GM12878 (cell line): Measurements from ENCODE around the gene BHLHE23. TPM values are rescaled to one million over a fixed set of nuclear protein-coding genes. Genes with fewer than 3 reads are reported as not detected.

Source experiments
- ATAC-seq: fragments of 200-7000 bp; cut with Tn5 transposase; 3 replicates; pipeline ENCODE4 v1.9.1; 2020; ENCODE audit warnings: mild to moderate bottlenecking, moderate library complexity
- BruUV-seq: library from RNA; stranded (reverse); fragments of 400-500 nt; replicated peaks from 2 replicates; lab custom pipeline; 2021; lab: Mats Ljungman, UMichigan
- CTCF ChIA-PET: fragments of 300-600 bp; sonication (Branson Sonifier 250); formaldehyde crosslinking; extraction: SDS; loops from one replicate; lab custom pipeline; 2021; ENCODE audit warnings: inconsistent platforms; lab: Yijun Ruan, JAX
- POLR2A ChIA-PET: fragments of 350-600 bp; formaldehyde crosslinking; extraction: SDS; loops from one replicate; lab custom pipeline; 2021; ENCODE audit warnings: inconsistent platforms; lab: Charles Lee
- RAD21 ChIA-PET: fragments of 300-600 bp; sonication (Branson Sonifier 250); formaldehyde crosslinking; loops from one replicate; lab custom pipeline; 2023; ENCODE audit warnings: antibody characterized with exemption; ENCODE audit not compliant: unreplicated experiment; lab: Charles Lee
- SMC1A ChIA-PET: fragments of 300-600 bp; sonication (Branson Sonifier 250); formaldehyde crosslinking; loops from one replicate; lab custom pipeline; 2023; ENCODE audit not compliant: unreplicated experiment, uncharacterized antibody; lab: Charles Lee
- DNase-seq: peaks from one replicate; pipeline ENCODE4 v3.0.0-alpha.2; 2011; ENCODE audit warnings: low read depth, low spot score
- FAIRE-seq: peaks from 3 replicates; lab custom pipeline; 2011; peaks lifted over from hg19 to GRCh38; lab: Jason Lieb, UNC
- H2AFZ ChIP-seq: 2 replicates; pipeline ENCODE4 v1.6.0; 2011; ENCODE audit warnings: low read depth, low read length, control low read depth; ENCODE audit not compliant: control insufficient read depth
- H3K27ac ChIP-seq: 2 replicates; pipeline ENCODE4 v1.5.1; 2011; ENCODE audit warnings: control low read depth; ENCODE audit not compliant: control insufficient read depth, insufficient read depth
- H3K27me3 ChIP-seq, 2 experiments: replicated peaks in 1 of 2; 2 replicates each; pipeline versions ENCODE4 v1.6.0 to v1.6.1; 2011; ENCODE audit warnings: low read length in 1 of 2; ENCODE audit not compliant: control insufficient read depth in 2 of 2, insufficient read depth in 2 of 2
- H3K36me3 ChIP-seq, 2 experiments: 2 replicates each; pipeline ENCODE4 v1.5.1; 2011; ENCODE audit warnings: low read length in 1 of 2; ENCODE audit not compliant: control insufficient read depth in 2 of 2, insufficient read depth in 2 of 2
- H3K4me1 ChIP-seq: 2 replicates; pipeline ENCODE4 v1.6.1; 2011; ENCODE audit warnings: mild to moderate bottlenecking, low read length, moderate library complexity, mixed read lengths; ENCODE audit not compliant: control insufficient read depth, insufficient read depth
- H3K4me2 ChIP-seq: 2 replicates; pipeline ENCODE4 v1.6.0; 2011; ENCODE audit warnings: control low read depth; ENCODE audit not compliant: control insufficient read depth, insufficient read depth
- H3K4me3 ChIP-seq: fragments of 200-600 bp; sonication (generic); 2 replicates; pipeline ENCODE4 v1.5.1; 2016
- H3K79me2 ChIP-seq: 2 replicates; pipeline ENCODE4 v1.6.0; 2011; ENCODE audit warnings: low read length; ENCODE audit not compliant: control insufficient read depth, insufficient read depth
- H3K9ac ChIP-seq: 2 replicates; pipeline ENCODE4 v1.8.0; 2011; ENCODE audit warnings: low read length, control low read depth, mixed read lengths; ENCODE audit not compliant: control insufficient read depth, insufficient read depth
- H3K9me3 ChIP-seq: replicated peaks from 3 replicates; pipeline ENCODE4 v1.5.1; 2011; ENCODE audit warnings: mild to moderate bottlenecking, low read length; ENCODE audit not compliant: control insufficient read depth, insufficient read depth
- H4K20me1 ChIP-seq: 2 replicates; pipeline ENCODE4 v1.6.0; 2011; ENCODE audit not compliant: control insufficient read depth, insufficient read depth
- CREM ChIP-seq: IDR thresholded peaks from 2 replicates; pipeline ENCODE4 v1.6.1; 2014; ENCODE audit warnings: antibody characterized with exemption, low read depth
- FOXK2 ChIP-seq: fragments of 450-650 bp; IDR thresholded peaks from 2 replicates; pipeline ENCODE4 v1.6.1; 2017; ENCODE audit warnings: mild to moderate bottlenecking, moderate library complexity
- FOXM1 ChIP-seq: IDR thresholded peaks from 2 replicates; pipeline ENCODE4 v1.6.1; 2012; ENCODE audit warnings: low read depth, mild to moderate bottlenecking, inconsistent platforms, low read length, moderate library complexity
- HDGF ChIP-seq: fragments of 450-650 bp; IDR thresholded peaks from 2 replicates; pipeline ENCODE4 v1.6.1; 2016; ENCODE audit warnings: antibody characterized with exemption
- IRF4 ChIP-seq: IDR thresholded peaks from 2 replicates; pipeline ENCODE4 v1.6.1; 2011; ENCODE audit warnings: low read depth, low read length
- JUNB ChIP-seq: IDR thresholded peaks from 2 replicates; pipeline ENCODE4 v1.6.1; 2016; ENCODE audit warnings: antibody characterized with exemption, mild to moderate bottlenecking
- MEF2B ChIP-seq: fragments of 450-650 bp; IDR thresholded peaks from 2 replicates; pipeline ENCODE4 v1.6.1; 2018; ENCODE audit warnings: mild to moderate bottlenecking, moderate library complexity; ENCODE audit not compliant: partially characterized antibody, poor library complexity, severe bottlenecking
- MTA2 ChIP-seq: fragments of 450-650 bp; IDR thresholded peaks from 2 replicates; pipeline ENCODE4 v1.6.1; 2016; ENCODE audit warnings: low read depth, mild to moderate bottlenecking, moderate library complexity
- MTA3 ChIP-seq: IDR thresholded peaks from 2 replicates; pipeline ENCODE4 v1.6.1; 2012; ENCODE audit warnings: low read length, inconsistent platforms, borderline replicate concordance
- NR2F1 ChIP-seq: fragments of 450-650 bp; conservative IDR thresholded peaks from 2 replicates; pipeline ENCODE4 v1.6.1; 2017; ENCODE audit warnings: mild to moderate bottlenecking
- RB1 ChIP-seq: fragments of 450-650 bp; formaldehyde crosslinking; IDR thresholded peaks from 2 replicates; pipeline ENCODE4 v1.6.1; 2017; ENCODE audit warnings: mild to moderate bottlenecking, borderline replicate concordance
- RELA ChIP-seq: fragments of 450-650 bp; IDR thresholded peaks from 2 replicates; pipeline ENCODE4 v1.8.0; 2014; ENCODE audit warnings: borderline replicate concordance; ENCODE audit not compliant: partially characterized antibody
- RFX5 ChIP-seq: IDR thresholded peaks from 2 replicates; pipeline ENCODE4 v1.6.1; 2011; ENCODE audit warnings: low read depth, low read length, improper control_type of control experiment
- SRF ChIP-seq, 2 experiments: IDR thresholded peaks; 2 replicates each; pipeline ENCODE4 v1.6.1; 2011; ENCODE audit warnings: low read depth in 2 of 2, low read length in 2 of 2, mild to moderate bottlenecking in 1 of 2, moderate library complexity in 1 of 2
- WGBS: methylation state at CpG from one replicate; pipeline ENCODE4 v1.1.6; 2016; ENCODE audit warnings: low lambda C conversion rate; ENCODE audit not compliant: insufficient replicate concordance, insufficient coverage; ENCODE audit errors: missing lambda C conversion rate; 5-methylcytosine and 5-hydroxymethylcytosine counted together
- in situ Hi-C: fragments of 300-500 bp; cut with MboI; formaldehyde crosslinking; loops from 9 replicates; pipeline ENCODE4 v1.14.3; 2018; ENCODE audit warnings: mixed read lengths
- intact Hi-C: fragments of 100-400 bp; cut with micrococcal nuclease; formaldehyde crosslinking; loops from one replicate; pipeline ENCODE4 v1.14.2; 2022; ENCODE audit not compliant: unreplicated experiment
- polyA plus RNA-seq, 11 experiments: library from polyadenylated mRNA; depleted of rRNA in 4 of 11; unstranded in 6 of 11; stranded (reverse) in 5 of 11; fragments of >200 nt; fragmentation: Nextera tagmentation in 4 of 11; fragmentation: Illumina TruSeq in 1 of 11; extraction: Ambion mirVana in 4 of 11; extraction: Trizol in 1 of 11; gene quantifications; 1 replicate in 1 of 11; 2 replicates in 10 of 11; pipeline versions ENCODE4 v1.2.1 to v1.2.3, GENCODE V29; 2011 to 2016; ENCODE audit warnings: inconsistent platforms in 2 of 11, missing spikeins in 2 of 11, low read depth in 1 of 11
- total RNA-seq, 4 experiments: library from RNA; depleted of rRNA in 3 of 4; stranded (reverse); fragments of >200 nt in 3 of 4; fragmentation: Illumina TruSeq in 1 of 4; extraction: Trizol in 1 of 4; gene quantifications; 2 replicates each; pipeline versions ENCODE4 v1.2.1 to v1.2.3, GENCODE V29; 2013 to 2021
- TF ChIP-seq, protein P1 (sequence below): fragments of 450-650 bp; formaldehyde crosslinking; IDR thresholded peaks from 2 replicates; pipeline ENCODE4 v1.5.0; 2022; ENCODE audit warnings: mild to moderate bottlenecking, missing genetic modification characterization
- TF ChIP-seq, protein P2 (sequence below): fragments of 150-350 bp; IDR thresholded peaks from 2 replicates; pipeline ENCODE4 v1.6.1; 2016; ENCODE audit warnings: low read depth, low read length

Gene BHLHE23
- total and polyA plus RNA-seq, 10 of the 15 experiments (the other 5 are each of a cell fraction or from before 2014, with no cell fraction given): 0.28 to 0.33 TPM; not detected in 8

DNA sequence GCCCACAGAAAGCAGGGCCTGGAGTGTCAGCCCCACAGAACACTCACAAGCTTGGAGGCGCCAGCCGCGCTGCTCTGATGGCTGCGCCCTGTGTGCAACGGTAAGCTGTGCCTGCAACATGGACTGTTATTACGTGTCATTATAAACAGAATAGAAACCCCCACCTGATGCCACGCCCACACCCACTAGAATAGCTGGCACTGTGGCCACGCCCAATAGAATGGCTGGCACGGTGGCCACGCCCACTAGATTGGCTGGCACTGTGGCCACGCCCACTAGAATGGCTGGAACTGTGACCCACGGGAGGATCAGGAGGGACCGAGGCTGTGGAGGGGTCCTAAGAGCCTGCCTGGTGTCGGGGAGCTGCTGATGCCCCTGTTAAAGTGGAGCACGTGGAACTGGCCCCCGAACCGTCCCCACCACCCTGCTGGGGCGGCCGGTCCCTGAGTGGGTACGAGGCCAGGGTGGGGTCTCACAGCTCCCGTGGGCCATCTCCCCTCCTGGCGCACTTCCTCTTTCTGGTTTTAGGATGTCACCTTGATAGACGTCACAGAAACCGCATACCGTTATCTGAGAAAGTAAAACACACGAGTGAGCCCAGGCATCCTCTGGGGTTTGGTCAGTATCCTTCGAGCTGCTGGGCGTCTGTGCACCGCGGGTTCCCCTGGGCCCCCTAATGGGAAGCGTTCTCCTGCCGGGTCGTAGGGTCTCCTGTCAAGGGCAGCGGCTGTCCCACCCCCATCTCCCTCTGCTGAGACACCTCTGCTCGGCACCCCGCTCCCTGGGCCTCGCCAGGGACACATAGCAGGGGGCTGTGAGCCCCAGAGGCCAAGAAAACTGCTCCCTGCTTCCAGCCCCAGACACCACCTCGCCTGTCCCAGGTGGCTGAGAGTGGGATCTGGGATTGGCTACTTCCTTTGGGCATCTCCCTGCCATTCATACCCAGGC is 28.9 kb downstream of the BHLHE23 start:
- DNase-seq (peak; percentile 71), FAIRE-seq (peak; percentile 31), ATAC-seq (peak; percentile 81)
- in situ Hi-C loops (loop anchor here (5.0 kb wide), 1 partner anchor 34 kb away; no protein-coding TSS in a partner anchor), intact Hi-C loops (loop anchor here (1.0 kb wide), 1 partner anchor 31 kb away; no protein-coding TSS in a partner anchor)
- Histone ChIP-seq H3K79me2 (no peaks in the 10 kb centered on the region), H2AFZ (peak overlapping the region; percentile 37), H3K9ac (peak overlapping the region; percentile 41; the same call in 1 of the 2 replicates), H4K20me1 (peaks cover 6% of the 10 kb centered on the region; the same call in 1 of the 2 replicates), H3K4me3 (peak overlapping the region; percentile 49; the same call in 1 of the 2 replicates), H3K27ac (peak overlapping the region; percentile 41), H3K27me3 (peaks cover 0 to 16% of the 10 kb centered on the region in 2 experiments; a peak in 2 of 4 replicates), H3K36me3 (no peaks in the 10 kb centered on the region), H3K4me1 (peaks cover 30% of the 10 kb centered on the region), H3K4me2 (peak overlapping the region; percentile 95), H3K9me3 (no peaks in the 10 kb centered on the region)
- TSS peak; percentile 94 for BruUV-seq
- WGBS: 2% methylated on average over 38 of the region's 38 CpGs
- SMC1A ChIA-PET: interaction anchor here (0.6 to 1.7 kb wide), 3 partner anchors 24 to 155 kb away, joined by 3 to 12 read pairs (median 3); partner anchors contain the start of gene SLC17A9
- CTCF ChIA-PET: interaction anchor here (1.9 to 2.2 kb wide), 2 partner anchors 24 to 34 kb away, joined by 9 to 28 read pairs; no protein-coding TSS in a partner anchor
- RAD21 ChIA-PET: interaction anchor here (0.8 to 2.8 kb wide), 5 partner anchors 8 to 64 kb away, joined by 3 to 19 read pairs (median 4); no protein-coding TSS in a partner anchor
- POLR2A ChIA-PET: interaction anchor here (0.9 to 5.3 kb wide), 12 partner anchors 10 to 59 kb away, joined by 3 to 37 read pairs (median 4); partner anchors contain the start of gene SLC17A9
- TF ChIP-seq, protein P1, sequence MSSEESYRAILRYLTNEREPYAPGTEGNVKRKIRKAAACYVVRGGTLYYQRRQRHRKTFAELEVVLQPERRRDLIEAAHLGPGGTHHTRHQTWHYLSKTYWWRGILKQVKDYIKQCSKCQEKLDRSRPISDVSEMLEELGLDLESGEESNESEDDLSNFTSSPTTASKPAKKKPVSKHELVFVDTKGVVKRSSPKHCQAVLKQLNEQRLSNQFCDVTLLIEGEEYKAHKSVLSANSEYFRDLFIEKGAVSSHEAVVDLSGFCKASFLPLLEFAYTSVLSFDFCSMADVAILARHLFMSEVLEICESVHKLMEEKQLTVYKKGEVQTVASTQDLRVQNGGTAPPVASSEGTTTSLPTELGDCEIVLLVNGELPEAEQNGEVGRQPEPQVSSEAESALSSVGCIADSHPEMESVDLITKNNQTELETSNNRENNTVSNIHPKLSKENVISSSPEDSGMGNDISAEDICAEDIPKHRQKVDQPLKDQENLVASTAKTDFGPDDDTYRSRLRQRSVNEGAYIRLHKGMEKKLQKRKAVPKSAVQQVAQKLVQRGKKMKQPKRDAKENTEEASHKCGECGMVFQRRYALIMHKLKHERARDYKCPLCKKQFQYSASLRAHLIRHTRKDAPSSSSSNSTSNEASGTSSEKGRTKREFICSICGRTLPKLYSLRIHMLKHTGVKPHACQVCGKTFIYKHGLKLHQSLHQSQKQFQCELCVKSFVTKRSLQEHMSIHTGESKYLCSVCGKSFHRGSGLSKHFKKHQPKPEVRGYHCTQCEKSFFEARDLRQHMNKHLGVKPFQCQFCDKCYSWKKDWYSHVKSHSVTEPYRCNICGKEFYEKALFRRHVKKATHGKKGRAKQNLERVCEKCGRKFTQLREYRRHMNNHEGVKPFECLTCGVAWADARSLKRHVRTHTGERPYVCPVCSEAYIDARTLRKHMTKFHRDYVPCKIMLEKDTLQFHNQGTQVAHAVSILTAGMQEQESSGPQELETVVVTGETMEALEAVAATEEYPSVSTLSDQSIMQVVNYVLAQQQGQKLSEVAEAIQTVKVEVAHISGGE (CRISPR knock-in tag): no peak
- TF ChIP-seq, protein P2, sequence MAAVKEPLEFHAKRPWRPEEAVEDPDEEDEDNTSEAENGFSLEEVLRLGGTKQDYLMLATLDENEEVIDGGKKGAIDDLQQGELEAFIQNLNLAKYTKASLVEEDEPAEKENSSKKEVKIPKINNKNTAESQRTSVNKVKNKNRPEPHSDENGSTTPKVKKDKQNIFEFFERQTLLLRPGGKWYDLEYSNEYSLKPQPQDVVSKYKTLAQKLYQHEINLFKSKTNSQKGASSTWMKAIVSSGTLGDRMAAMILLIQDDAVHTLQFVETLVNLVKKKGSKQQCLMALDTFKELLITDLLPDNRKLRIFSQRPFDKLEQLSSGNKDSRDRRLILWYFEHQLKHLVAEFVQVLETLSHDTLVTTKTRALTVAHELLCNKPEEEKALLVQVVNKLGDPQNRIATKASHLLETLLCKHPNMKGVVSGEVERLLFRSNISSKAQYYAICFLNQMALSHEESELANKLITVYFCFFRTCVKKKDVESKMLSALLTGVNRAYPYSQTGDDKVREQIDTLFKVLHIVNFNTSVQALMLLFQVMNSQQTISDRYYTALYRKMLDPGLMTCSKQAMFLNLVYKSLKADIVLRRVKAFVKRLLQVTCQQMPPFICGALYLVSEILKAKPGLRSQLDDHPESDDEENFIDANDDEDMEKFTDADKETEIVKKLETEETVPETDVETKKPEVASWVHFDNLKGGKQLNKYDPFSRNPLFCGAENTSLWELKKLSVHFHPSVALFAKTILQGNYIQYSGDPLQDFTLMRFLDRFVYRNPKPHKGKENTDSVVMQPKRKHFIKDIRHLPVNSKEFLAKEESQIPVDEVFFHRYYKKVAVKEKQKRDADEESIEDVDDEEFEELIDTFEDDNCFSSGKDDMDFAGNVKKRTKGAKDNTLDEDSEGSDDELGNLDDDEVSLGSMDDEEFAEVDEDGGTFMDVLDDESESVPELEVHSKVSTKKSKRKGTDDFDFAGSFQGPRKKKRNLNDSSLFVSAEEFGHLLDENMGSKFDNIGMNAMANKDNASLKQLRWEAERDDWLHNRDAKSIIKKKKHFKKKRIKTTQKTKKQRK: no peak
- TF ChIP-seq JUNB: peak; percentile 63
- no peak for TF ChIP-seq RFX5
- TF ChIP-seq FOXK2: peak; percentile 41; the same call in 1 of the 2 replicates
- TF ChIP-seq SRF (IDR thresholded peaks at IDR 0.05; ENCODE audit: low read depth in 2 of 2, low read length in 2 of 2): 0 out of 4 replicates have a peak, but pooled peaks of 1 of the 2 experiments have one; percentile 23
- peak; percentile 94 for TF ChIP-seq NR2F1
- TF ChIP-seq CREM: peak; percentile 95
- TF ChIP-seq MEF2B: peak; percentile 94
- no peak for TF ChIP-seq HDGF
- TF ChIP-seq RB1: no peak
- TF ChIP-seq FOXM1: peak; percentile 45; the same call in 1 of the 2 replicates
- TF ChIP-seq MTA3: no peak; the same call in 1 of the 2 replicates
- peak; percentile 75; the same call in 1 of the 2 replicates for TF ChIP-seq IRF4
- TF ChIP-seq RELA: peak; percentile 74
- TF ChIP-seq MTA2: peak; percentile 94
